Panc1 (cell line): ENCODE measurements around the gene FAM89A.

Experiments used
- CTCF ChIP-seq: fragments of 450-650 bp; IDR thresholded peaks from 2 replicates; pipeline ENCODE4 v1.5.1; 2017; ENCODE audit warnings: mild to moderate bottlenecking
- POLR2AphosphoS5 ChIP-seq: IDR thresholded peaks from 2 replicates; pipeline ENCODE4 v1.6.1; 2012; ENCODE audit warnings: mild to moderate bottlenecking, low read depth, low read length, moderate library complexity
- REST ChIP-seq, 2 experiments: IDR thresholded peaks; 2 replicates each; pipeline ENCODE4 v1.6.1; 2011 to 2012; ENCODE audit warnings: low read depth in 2 of 2, control low read depth in 1 of 2, low read length in 1 of 2, mild to moderate bottlenecking in 1 of 2, moderate library complexity in 1 of 2; ENCODE audit not compliant: insufficient read depth in 1 of 2
- SIN3A ChIP-seq: IDR thresholded peaks from 2 replicates; pipeline ENCODE4 v1.6.1; 2012; ENCODE audit warnings: low read depth, mild to moderate bottlenecking, low read length, moderate library complexity, borderline replicate concordance; ENCODE audit not compliant: insufficient read depth
- TCF7L2 ChIP-seq: IDR thresholded peaks from 2 replicates; pipeline ENCODE4 v1.6.1; 2011; ENCODE audit warnings: mild to moderate bottlenecking, low read depth, low read length, inconsistent platforms

- TF ChIP-seq TCF7L2 = no peak
- no peak for TF ChIP-seq CTCF
- no peak for TF ChIP-seq REST (IDR thresholded peaks at IDR 0.05; ENCODE audit: insufficient read depth in 1 of 2, low read depth in 2 of 2, low read length in 1 of 2)
- TF ChIP-seq POLR2AphosphoS5 = no peak
- TF ChIP-seq SIN3A = no peak
Observed at GRCh38 chr1:230992100-230992774, 47.8 kb downstream of the FAM89A start.
